NCI-H2029 (cell line): ENCODE results near the gene C22orf31.
"Not testable (repeated sequence)": the region's sequence is repeated elsewhere in the genome, so short reads cannot be mapped to it uniquely, and the experiment has no call there.

Source experiments
- DNase-seq: peaks from one replicate; lab custom pipeline; 2025; lab: John Stamatoyannopoulos, UW

Gene C22orf31

GRCh38 chr22:29055192-29055830 is 6.3 kb downstream of the C22orf31 start:
- DNase-seq = no peak

- no peak for DNase-seq
These were observed 7.3 kb downstream of the C22orf31 start for GRCh38 chr22:29054251-29054767.

GRCh38 chr22:29053048-29053702 is 8.5 kb downstream of the C22orf31 start:
- DNase-seq = no peak

GRCh38 chr22:29050457-29050856 is 11.2 kb downstream of the C22orf31 start:
- DNase-seq = no peak

- peak; percentile 19 for DNase-seq
These were observed 11.9 kb downstream of the C22orf31 start for GRCh38 chr22:29049655-29050263.

- DNase-seq = no peak
These were observed 12.6 kb downstream of the C22orf31 start for GRCh38 chr22:29048822-29049654.

- no peak for DNase-seq
These were observed 16.9 kb downstream of the C22orf31 start for GRCh38 chr22:29044657-29045176.

GRCh38 chr22:29043906-29044575 is 17.6 kb downstream of the C22orf31 start:
- no peak for DNase-seq

- no peak for DNase-seq
These were observed 20.2 kb downstream of the C22orf31 start for GRCh38 chr22:29041408-29041807.

GRCh38 chr22:29040385-29041275 is 21.0 kb downstream of the C22orf31 start:
- DNase-seq = peak; percentile 55

GRCh38 chr22:29039684-29040083 is 21.9 kb downstream of the C22orf31 start:
- DNase-seq = not testable (repeated sequence)

GRCh38 chr22:29039148-29039547 is 22.5 kb downstream of the C22orf31 start:
- DNase-seq = peak; percentile 3

- DNase-seq = peak; percentile 72
These were observed 24.2 kb downstream of the C22orf31 start for GRCh38 chr22:29037340-29037932.

GRCh38 chr22:29032584-29032983 is 29.0 kb downstream of the C22orf31 start:
- peak; percentile 69 for DNase-seq

GRCh38 chr22:29032014-29032475 is 29.6 kb downstream of the C22orf31 start:
- no peak for DNase-seq

- peak; percentile 6 for DNase-seq
These were observed 30.2 kb downstream of the C22orf31 start for GRCh38 chr22:29031227-29032011.

- DNase-seq = peak; percentile 61
These were observed 30.9 kb downstream of the C22orf31 start for GRCh38 chr22:29030618-29031226.

GRCh38 chr22:29030016-29030617 is 31.5 kb downstream of the C22orf31 start:
- no peak for DNase-seq
